Suprapubic skin (tissue), 3 donors: ENCODE results near the gene GLE1.

Source experiments
- CTCF ChIP-seq, 2 donors: fragments of 200-600 bp in 1 of 2; fragments of 450-650 bp in 1 of 2; sonication (generic) in 1 of 2; IDR thresholded peaks; one replicate each; pipeline ENCODE4 v1.5.1; 2016 to 2019; ENCODE audit warnings: antibody characterized with exemption in 2 of 2, mild to moderate bottlenecking in 1 of 2, moderate library complexity in 1 of 2
- EP300 ChIP-seq: sonication (generic); formaldehyde crosslinking; IDR thresholded peaks from one replicate; pipeline ENCODE4 v1.6.1; 2017; ENCODE audit warnings: antibody characterized with exemption
- POLR2A ChIP-seq, 2 donors: fragments of 450-650 bp; IDR thresholded peaks; one replicate each; pipeline ENCODE4 v1.6.1; 2017; ENCODE audit warnings: antibody characterized with exemption in 2 of 2, mild to moderate bottlenecking in 2 of 2, moderate library complexity in 2 of 2

- TF ChIP-seq CTCF (IDR thresholded peaks at IDR 0.05) (no peak), POLR2A (IDR thresholded peaks at IDR 0.05) (no peak), EP300 (no peak)
Measured at GRCh38 chr9:128558431-128559310, 54.2 kb downstream of the GLE1 start.
